Measurements from ENCODE around the gene DGKK.

- TF ChIP-seq EZH2 (IDR thresholded peaks at IDR 0.05; ENCODE audit: borderline replicate concordance, insufficient read depth, low read depth, low read length, poor library complexity, severe bottlenecking) (no peak), CTCF (IDR thresholded peaks at IDR 0.05) (no peak)
These were observed at the start of gene DGKK for GRCh38 chrX:50470103-50471031.
